Keratinocyte (primary cell): ENCODE measurements around the gene MARCHF2. TPM values are rescaled to one million over a fixed set of nuclear protein-coding genes. Genes with fewer than 3 reads are reported as not detected.

Experiments
- DNase-seq: peaks from one replicate; pipeline ENCODE4 v3.0.0-alpha.2; 2011; ENCODE audit warnings: low read depth, missing footprints, low spot score
- FAIRE-seq: peaks from 2 replicates; lab custom pipeline; 2011; peaks lifted over from hg19 to GRCh38; lab: Jason Lieb, UNC
- H2AFZ ChIP-seq: 2 replicates; pipeline ENCODE4 v1.6.0; 2012; ENCODE audit warnings: low read length, control low read depth, inconsistent platforms; ENCODE audit not compliant: control insufficient read depth
- H3K27ac ChIP-seq: 2 replicates; pipeline ENCODE4 v1.5.1; 2011; ENCODE audit warnings: low read length; ENCODE audit not compliant: control insufficient read depth, insufficient read depth
- H3K27me3 ChIP-seq: 3 replicates; pipeline ENCODE4 v1.6.0; 2011; ENCODE audit warnings: low read length; ENCODE audit not compliant: control insufficient read depth, insufficient read depth; ENCODE audit errors: extremely low read depth
- H3K36me3 ChIP-seq, 2 experiments: 2 replicates in 1 of 2; 3 replicates in 1 of 2; pipeline ENCODE4 v1.5.1; 2011; ENCODE audit warnings: low read length in 2 of 2, mild to moderate bottlenecking in 1 of 2; ENCODE audit not compliant: control insufficient read depth in 2 of 2, insufficient read depth in 2 of 2; ENCODE audit errors: extremely low read depth in 1 of 2
- H3K4me1 ChIP-seq: 3 replicates; pipeline ENCODE4 v1.5.1; 2011; ENCODE audit warnings: low read length; ENCODE audit not compliant: control insufficient read depth, insufficient read depth; ENCODE audit errors: extremely low read depth
- H3K4me2 ChIP-seq: 3 replicates; pipeline ENCODE4 v1.6.0; 2011; ENCODE audit warnings: low read depth, low read length; ENCODE audit not compliant: control insufficient read depth, insufficient read depth; ENCODE audit errors: extremely low read depth
- H3K4me3 ChIP-seq, 3 experiments: fragments of 200-600 bp in 1 of 3; sonication (generic) in 1 of 3; 2 replicates in 2 of 3; 3 replicates in 1 of 3; pipeline ENCODE4 v1.5.1; 2011 to 2016; ENCODE audit warnings: low read length in 3 of 3, mild to moderate bottlenecking in 3 of 3, control low read depth in 2 of 3, inconsistent platforms in 1 of 3, low read depth in 1 of 3, mixed read lengths in 1 of 3, mixed run types in 1 of 3, moderate library complexity in 1 of 3; ENCODE audit not compliant: control insufficient read depth in 2 of 3, insufficient read depth in 2 of 3; ENCODE audit errors: extremely low read depth in 1 of 3
- H3K79me2 ChIP-seq: 2 replicates; pipeline ENCODE4 v1.6.0; 2012; ENCODE audit warnings: low read length; ENCODE audit not compliant: control insufficient read depth, insufficient read depth
- H3K9ac ChIP-seq: 3 replicates; pipeline ENCODE4 v1.6.0; 2011; ENCODE audit warnings: low read length; ENCODE audit not compliant: control insufficient read depth, insufficient read depth; ENCODE audit errors: extremely low read depth
- H3K9me1 ChIP-seq: 3 replicates; pipeline ENCODE4 v1.6.0; 2011; ENCODE audit warnings: low read length; ENCODE audit not compliant: control insufficient read depth, insufficient read depth; ENCODE audit errors: extremely low read depth
- H3K9me3 ChIP-seq: 2 replicates; pipeline ENCODE4 v1.5.1; 2012; ENCODE audit warnings: low read depth, low read length; ENCODE audit not compliant: control insufficient read depth
- H4K20me1 ChIP-seq: 3 replicates; pipeline ENCODE4 v1.6.0; 2011; ENCODE audit warnings: low read length; ENCODE audit not compliant: control insufficient read depth, insufficient read depth; ENCODE audit errors: extremely low read depth
- CTCF ChIP-seq, 3 experiments: IDR thresholded peaks in 1 of 3; conservative IDR thresholded peaks in 1 of 3; optimal IDR thresholded peaks in 1 of 3; 2 replicates in 2 of 3; 3 replicates in 1 of 3; pipeline versions ENCODE3 to v1.5.1; 2011; ENCODE audit warnings: low read length in 3 of 3, mild to moderate bottlenecking in 3 of 3, moderate library complexity in 2 of 3, control low read depth in 1 of 3, inconsistent platforms in 1 of 3; ENCODE audit not compliant: insufficient read depth in 2 of 3; ENCODE audit errors: extremely low read depth in 1 of 3
- EZH2 ChIP-seq: IDR thresholded peaks from one replicate; pipeline ENCODE4 v1.6.1; 2012; ENCODE audit warnings: inconsistent platforms, mild to moderate bottlenecking, low read length, moderate library complexity
- dilution Hi-C: fragments of 300-500 bp; cut with MboI; formaldehyde crosslinking; loops from one replicate; pipeline ENCODE4 v1.7.0; 2020; ENCODE audit warnings: low sequenced_read_pairs; ENCODE audit not compliant: extremely low pct_ligation_motif_present
- polyA plus RNA-seq, 5 experiments: library from polyadenylated mRNA; depleted of rRNA in 3 of 5; stranded (reverse) in 3 of 5; stranded (forward) in 1 of 5; unstranded in 1 of 5; fragments of >200 nt; gene quantifications; 1 replicate in 1 of 5; 2 replicates in 3 of 5; 3 replicates in 1 of 5; pipeline versions ENCODE4 v1.2.1 to v1.2.3, GENCODE V29; 2011 to 2012; ENCODE audit warnings: missing spikeins in 2 of 5, low read depth in 1 of 5, low replicate concordance in 1 of 5

The MARCHF2 gene
- polyA plus RNA-seq, 1 donor (not counting 4 experiments of a cell fraction or from before 2014, with no cell fraction given): 13.7 TPM

GRCh38 chr19:8413629-8413995 is 507 bp downstream of the MARCHF2 start:
- Histone ChIP-seq H2AFZ (peak overlapping the region; percentile 81), H3K9ac (peak overlapping the region; percentile 66), H3K9me1 (no peaks in the 10 kb centered on the region), H4K20me1 (no peaks in the 10 kb centered on the region), H3K4me2 (peak overlapping the region; percentile 93), H3K4me1 (peaks cover 9% of the 10 kb centered on the region), H3K4me3 (peak overlapping the region; percentile 59 to 82 (median 67)), H3K79me2 (no peaks in the 10 kb centered on the region), H3K9me3 (no peaks in the 10 kb centered on the region), H3K27ac (no peak overlapping the region), H3K27me3 (no peaks in the 10 kb centered on the region), H3K36me3 (no peaks in the 10 kb centered on the region)
- no peak for TF ChIP-seq EZH2
- DNase-seq (no peak), FAIRE-seq (no peak)
- dilution Hi-C loops: no loop called here

- Histone ChIP-seq H2AFZ (no peak overlapping the region), H3K27ac (no peak overlapping the region), H3K9ac (no peak overlapping the region), H3K36me3 (no peaks in the 10 kb centered on the region), H3K4me2 (no peak overlapping the region), H3K9me3 (no peaks in the 10 kb centered on the region), H3K9me1 (no peaks in the 10 kb centered on the region), H4K20me1 (no peaks in the 10 kb centered on the region), H3K4me3 (no peak overlapping the region), H3K27me3 (no peaks in the 10 kb centered on the region), H3K79me2 (no peaks in the 10 kb centered on the region), H3K4me1 (peaks cover 9% of the 10 kb centered on the region)
- TF ChIP-seq CTCF (optimal IDR thresholded peaks at IDR 0.05 in 1 of 3, IDR thresholded peaks at IDR 0.05 in 1 of 3, conservative IDR thresholded peaks at IDR 0.05 in 1 of 3; ENCODE audit: extremely low read depth in 1 of 3, insufficient read depth in 2 of 3, low read length in 3 of 3): no peak
- no peak for TF ChIP-seq EZH2
- dilution Hi-C loops: no loop called here
- no peak for FAIRE-seq
- DNase-seq: no peak
Measured at GRCh38 chr19:8416796-8417195, 3.7 kb downstream of the MARCHF2 start.
